ENCODE data around the gene RPSA. TPM values are rescaled to one million over a fixed set of nuclear protein-coding genes. Genes with fewer than 3 reads are reported as not detected.
A peak's percentile ranks its signal among the peaks of the same experiment; 100 is the strongest.

The RPSA gene
- polyA plus RNA-seq, 1 experiment: 3,266 TPM

DNA sequence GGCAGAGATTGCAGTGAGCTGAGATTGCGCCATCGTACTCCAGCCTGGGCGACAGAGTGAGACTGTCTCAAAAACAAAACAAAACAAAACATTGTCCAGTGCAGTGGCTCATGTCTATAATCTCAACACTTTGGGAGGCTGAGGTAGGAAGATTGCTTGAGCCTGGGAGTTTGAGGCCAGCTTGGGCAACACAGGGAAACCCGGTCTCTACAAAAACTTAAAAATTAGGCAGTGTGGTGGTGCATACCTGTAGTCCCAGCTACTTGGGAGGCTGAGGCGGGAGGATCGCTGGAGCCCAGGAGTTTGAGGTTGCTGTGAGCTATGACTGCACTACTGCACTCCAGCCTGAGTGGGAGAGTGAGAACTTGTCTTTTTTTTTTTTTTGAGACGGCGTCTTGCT is 33.8 kb downstream of the RPSA start:
- H3K9me3 ChIP-seq (ENCODE audit: control insufficient read depth, insufficient read depth, low read length): no peaks in the 10 kb centered on the region
- TF ChIP-seq, protein P1, sequence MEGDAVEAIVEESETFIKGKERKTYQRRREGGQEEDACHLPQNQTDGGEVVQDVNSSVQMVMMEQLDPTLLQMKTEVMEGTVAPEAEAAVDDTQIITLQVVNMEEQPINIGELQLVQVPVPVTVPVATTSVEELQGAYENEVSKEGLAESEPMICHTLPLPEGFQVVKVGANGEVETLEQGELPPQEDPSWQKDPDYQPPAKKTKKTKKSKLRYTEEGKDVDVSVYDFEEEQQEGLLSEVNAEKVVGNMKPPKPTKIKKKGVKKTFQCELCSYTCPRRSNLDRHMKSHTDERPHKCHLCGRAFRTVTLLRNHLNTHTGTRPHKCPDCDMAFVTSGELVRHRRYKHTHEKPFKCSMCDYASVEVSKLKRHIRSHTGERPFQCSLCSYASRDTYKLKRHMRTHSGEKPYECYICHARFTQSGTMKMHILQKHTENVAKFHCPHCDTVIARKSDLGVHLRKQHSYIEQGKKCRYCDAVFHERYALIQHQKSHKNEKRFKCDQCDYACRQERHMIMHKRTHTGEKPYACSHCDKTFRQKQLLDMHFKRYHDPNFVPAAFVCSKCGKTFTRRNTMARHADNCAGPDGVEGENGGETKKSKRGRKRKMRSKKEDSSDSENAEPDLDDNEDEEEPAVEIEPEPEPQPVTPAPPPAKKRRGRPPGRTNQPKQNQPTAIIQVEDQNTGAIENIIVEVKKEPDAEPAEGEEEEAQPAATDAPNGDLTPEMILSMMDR (IDR thresholded peaks at IDR 0.05; ENCODE audit: low read depth, low read length): no peak
- CTCF ChIA-PET: interaction anchor here (1.1 kb wide), 1 partner anchor 738 kb away, joined by 3 read pairs; no protein-coding TSS in a partner anchor
- no peak overlapping the region for H3K27ac ChIP-seq (ENCODE audit: low read depth, low read length)
- no peak for DNase-seq (ENCODE audit: low read depth, low spot score)
- POLR2A ChIA-PET: no interaction called here
- peaks cover 6% of the 10 kb centered on the region for H3K27me3 ChIP-seq (ENCODE audit: control insufficient read depth, insufficient read depth, low read length)
- no peak overlapping the region for H3K4me3 ChIP-seq (ENCODE audit: low read depth, low read length)

DNA sequence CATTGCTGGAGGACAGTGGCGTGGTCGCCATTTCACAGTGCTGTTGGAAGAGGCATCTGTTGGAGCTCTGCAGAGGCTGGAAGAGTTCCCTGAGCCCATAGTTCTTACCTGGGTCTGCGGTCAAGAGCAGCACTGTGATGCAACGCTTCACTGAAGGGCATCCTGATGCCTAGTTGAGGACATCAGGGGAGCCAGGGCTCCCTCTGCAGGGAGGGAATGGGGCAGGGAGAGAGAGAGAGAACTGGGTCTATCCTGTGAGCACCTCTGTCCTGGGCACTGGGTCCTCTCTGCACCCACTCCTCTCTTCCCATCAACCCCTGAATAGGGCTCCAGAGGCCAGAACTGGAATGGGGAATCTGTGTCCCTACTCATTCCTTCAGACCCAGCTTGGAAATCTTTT is 37.0 kb downstream of the RPSA start:
- Histone ChIP-seq H3K9me3 (ENCODE audit: control insufficient read depth, insufficient read depth, low read length) (no peaks in the 10 kb centered on the region), H3K27ac (ENCODE audit: low read depth, low read length) (no peak overlapping the region), H3K27me3 (ENCODE audit: control insufficient read depth, insufficient read depth, low read length) (peaks cover 6% of the 10 kb centered on the region), H3K4me3 (ENCODE audit: low read depth, low read length) (no peak overlapping the region)
- POLR2A ChIA-PET: no interaction called here
- CTCF ChIA-PET: no interaction called here
- no peak for DNase-seq (ENCODE audit: low read depth, low spot score)
- TF ChIP-seq, protein P1 (IDR thresholded peaks at IDR 0.05; ENCODE audit: low read depth, low read length): peak; percentile 15; the same call in 1 of the 2 replicates

DNA sequence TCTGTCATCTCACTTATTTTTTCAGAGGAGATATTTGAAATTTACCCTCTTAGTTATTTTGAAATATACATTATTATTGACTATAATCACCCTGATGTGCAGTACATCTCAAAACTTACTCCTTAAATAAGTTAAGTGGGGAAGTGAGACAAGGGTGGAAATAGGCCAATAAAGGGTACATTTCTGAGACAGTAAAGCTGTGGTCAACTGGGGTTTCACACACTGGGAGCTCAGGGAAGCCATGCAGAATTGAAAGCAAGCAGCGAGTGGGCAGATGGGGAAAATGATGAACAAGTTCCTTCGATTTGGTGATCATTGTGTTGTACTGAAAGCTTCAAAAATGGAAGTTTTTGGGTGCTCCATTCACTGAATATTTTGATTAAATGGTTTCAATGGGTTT is 39.4 kb downstream of the RPSA start:
- Histone ChIP-seq H3K9me3 (ENCODE audit: control insufficient read depth, insufficient read depth, low read length) (no peaks in the 10 kb centered on the region), H3K4me3 (ENCODE audit: low read depth, low read length) (no peak overlapping the region), H3K27ac (ENCODE audit: low read depth, low read length) (no peak overlapping the region), H3K27me3 (ENCODE audit: control insufficient read depth, insufficient read depth, low read length) (peaks cover 6% of the 10 kb centered on the region)
- ChIA-PET POLR2A (no interaction called here), CTCF (interaction anchor here (0.8 to 5.2 kb wide), 14 partner anchors 12 to 736 kb away, joined by 3 to 93 read pairs (median 4); partner anchors contain the start of gene RPSA)
- TF ChIP-seq, protein P1 (IDR thresholded peaks at IDR 0.05; ENCODE audit: low read depth, low read length): no peak
- no peak for DNase-seq (ENCODE audit: low read depth, low spot score)

DNA sequence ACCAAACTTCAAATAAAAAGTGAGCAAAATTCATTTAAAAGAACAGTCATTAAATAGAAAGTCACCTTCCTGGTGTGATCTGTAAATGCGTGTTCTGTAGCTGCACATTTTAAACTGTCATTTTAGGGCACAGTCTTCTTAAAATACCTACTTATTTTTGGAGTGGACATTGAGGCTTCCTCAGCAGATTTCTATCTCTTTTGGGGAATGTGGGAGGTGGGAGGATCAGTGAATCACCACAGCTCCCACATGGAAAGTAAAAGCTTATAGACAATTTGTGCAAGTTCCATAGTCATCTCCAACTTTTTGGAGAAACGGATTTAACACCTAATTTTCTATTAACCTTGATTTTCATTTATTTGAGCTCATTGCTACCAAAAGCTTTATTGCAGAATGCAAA is 39.9 kb downstream of the RPSA start:
- Histone ChIP-seq H3K27ac (ENCODE audit: low read depth, low read length) (no peak overlapping the region), H3K27me3 (ENCODE audit: control insufficient read depth, insufficient read depth, low read length) (peaks cover 6% of the 10 kb centered on the region), H3K4me3 (ENCODE audit: low read depth, low read length) (no peak overlapping the region), H3K9me3 (ENCODE audit: control insufficient read depth, insufficient read depth, low read length) (no peaks in the 10 kb centered on the region)
- ChIA-PET CTCF (interaction anchor here (0.8 to 5.2 kb wide), 18 partner anchors 12 to 730 kb away, joined by 3 to 93 read pairs (median 4); partner anchors contain the start of gene RPSA), POLR2A (no interaction called here)
- no peak for DNase-seq (ENCODE audit: low read depth, low spot score)
- TF ChIP-seq, protein P1 (IDR thresholded peaks at IDR 0.05; ENCODE audit: low read depth, low read length): no peak

DNA sequence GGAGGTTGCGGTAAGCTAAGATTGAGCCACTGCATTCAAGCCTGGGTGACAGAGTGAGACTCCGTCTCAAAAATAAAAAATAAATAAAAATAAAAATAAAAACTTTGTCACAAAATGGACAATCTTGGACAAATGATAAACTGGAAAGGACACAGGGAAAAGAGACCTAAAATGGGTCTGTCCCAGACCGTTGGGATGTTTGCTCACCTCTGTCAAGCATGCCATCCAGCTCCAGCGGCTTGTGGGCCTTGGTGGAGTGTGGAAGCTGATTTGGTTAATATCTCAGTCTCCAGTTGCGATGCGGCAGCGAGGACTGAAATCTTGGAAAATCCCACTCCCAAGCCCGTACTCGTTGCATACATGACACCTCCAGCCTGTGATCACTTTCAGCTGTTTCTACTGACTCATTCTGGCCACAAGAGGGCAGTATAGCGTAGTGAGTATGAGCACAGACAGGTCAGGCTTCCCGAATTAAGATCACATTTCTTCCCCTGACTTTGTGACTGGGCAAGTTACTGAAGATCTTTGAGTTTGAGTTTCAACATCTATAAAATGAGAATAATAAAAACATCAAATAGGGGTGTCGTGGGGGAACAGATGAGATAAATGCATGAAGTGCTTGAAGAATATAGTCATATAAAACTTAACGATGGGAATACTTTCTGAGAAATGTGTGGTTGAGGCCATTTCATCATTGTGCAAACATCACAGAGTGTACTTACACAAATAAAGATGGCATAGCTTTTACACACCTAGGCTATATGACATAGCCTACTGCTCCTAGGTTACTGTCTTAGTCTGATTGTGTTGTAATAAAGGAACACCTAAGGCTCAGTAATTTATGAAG is 41.3 kb downstream of the RPSA start:
- no peak overlapping the region for H3K4me3 ChIP-seq (ENCODE audit: low read depth, low read length)
- TF ChIP-seq, protein P1 (IDR thresholded peaks at IDR 0.05; ENCODE audit: low read depth, low read length): peak; percentile 90
- POLR2A ChIA-PET: no interaction called here

More for the DNA sequence above, 41.3 kb downstream of the RPSA start:
- H3K9me3 ChIP-seq (ENCODE audit: control insufficient read depth, insufficient read depth, low read length): no peaks in the 10 kb centered on the region
- CTCF ChIA-PET: interaction anchor here (0.6 to 5.2 kb wide), 24 partner anchors 9 to 860 kb away, joined by 3 to 93 read pairs (median 5); partner anchors contain the start of gene MOBP
- DNase-seq (ENCODE audit: low read depth, low spot score): peak; percentile 80
- peaks cover 6% of the 10 kb centered on the region for H3K27me3 ChIP-seq (ENCODE audit: control insufficient read depth, insufficient read depth, low read length)
- H3K27ac ChIP-seq (ENCODE audit: low read depth, low read length): no peak overlapping the region
